Subcutaneous adipose tissue (tissue), 4 donors: ENCODE measurements around the gene AGAP1. TPM values are rescaled to one million over a fixed set of nuclear protein-coding genes. Genes with fewer than 3 reads are reported as not detected.

Source experiments
- CTCF ChIP-seq: fragments of 450-650 bp; IDR thresholded peaks from one replicate; pipeline ENCODE4 v1.5.1; 2016; ENCODE audit warnings: low read depth, mild to moderate bottlenecking, control low read depth, antibody characterized with exemption, moderate library complexity
- total RNA-seq, 4 donors: library from RNA; depleted of rRNA; stranded (reverse); fragments of >200 nt; gene quantifications; one replicate each; pipeline ENCODE4 v1.1.0, GENCODE V29; 2016

Gene AGAP1
- total RNA-seq, 4 donors from 2014 or later = 13.6 to 26.3 (median 23.6) TPM

- no peak for TF ChIP-seq CTCF
These were observed 108.3 kb downstream of the AGAP1 start for GRCh38 chr2:235601960-235602704.

DNA sequence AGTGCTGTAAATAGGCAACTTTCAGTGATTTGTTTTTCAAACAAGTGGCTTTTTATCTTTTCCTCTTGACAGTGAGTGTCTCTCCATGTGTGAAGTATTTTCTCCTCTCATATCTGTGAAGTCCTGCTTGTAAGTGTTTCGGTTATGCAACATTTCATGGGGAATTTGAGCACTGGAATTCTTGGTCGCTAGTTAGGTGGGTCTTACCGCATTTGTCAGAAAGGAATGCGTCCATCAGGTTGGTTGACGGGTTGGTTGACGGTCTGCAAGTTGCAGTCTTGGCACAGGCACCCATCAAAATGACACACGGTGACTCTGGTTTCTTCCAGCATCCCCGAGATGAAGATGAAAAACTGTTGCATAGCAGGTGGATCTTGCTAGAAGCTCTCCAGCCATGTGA, 109.8 kb downstream of the AGAP1 start:
- no peak for TF ChIP-seq CTCF

DNA sequence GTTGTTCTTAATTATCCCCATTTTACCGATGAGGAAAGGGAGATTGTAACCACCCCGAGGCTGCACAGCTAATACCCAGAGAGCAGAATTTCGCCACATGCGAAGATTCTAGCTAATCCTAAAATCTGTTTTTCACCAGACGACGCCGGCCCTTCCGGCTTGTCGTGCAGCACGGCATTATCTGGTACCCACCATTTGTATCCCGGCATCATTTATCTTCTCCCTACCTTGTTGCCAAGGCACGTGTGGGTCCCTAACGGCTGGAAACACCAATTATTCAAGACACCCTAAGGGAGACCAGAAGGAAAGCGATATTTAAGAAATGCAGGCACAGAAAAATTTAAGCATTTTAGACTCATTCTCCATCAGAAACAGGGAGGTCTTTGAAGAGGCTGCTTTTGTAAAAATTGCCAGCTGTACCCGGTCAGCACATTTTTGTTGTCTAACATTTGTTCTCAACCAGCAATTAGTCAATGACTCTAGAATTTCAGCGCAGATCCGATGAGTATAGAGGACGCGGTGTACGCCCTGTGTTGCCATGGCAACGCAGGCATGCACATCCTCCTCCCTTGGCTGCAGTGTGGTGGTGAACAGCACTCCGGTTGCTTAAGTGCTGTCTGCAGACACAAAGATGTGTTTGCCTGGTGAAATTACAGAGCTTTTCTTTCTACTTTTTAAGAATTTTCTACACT, 111.6 kb downstream of the AGAP1 start:
- TF ChIP-seq CTCF = no peak

- no peak for TF ChIP-seq CTCF
These were observed 112.3 kb downstream of the AGAP1 start for GRCh38 chr2:235606004-235606715.

GRCh38 chr2:235607546-235608199, 113.8 kb downstream of the AGAP1 start:
- no peak for TF ChIP-seq CTCF

DNA sequence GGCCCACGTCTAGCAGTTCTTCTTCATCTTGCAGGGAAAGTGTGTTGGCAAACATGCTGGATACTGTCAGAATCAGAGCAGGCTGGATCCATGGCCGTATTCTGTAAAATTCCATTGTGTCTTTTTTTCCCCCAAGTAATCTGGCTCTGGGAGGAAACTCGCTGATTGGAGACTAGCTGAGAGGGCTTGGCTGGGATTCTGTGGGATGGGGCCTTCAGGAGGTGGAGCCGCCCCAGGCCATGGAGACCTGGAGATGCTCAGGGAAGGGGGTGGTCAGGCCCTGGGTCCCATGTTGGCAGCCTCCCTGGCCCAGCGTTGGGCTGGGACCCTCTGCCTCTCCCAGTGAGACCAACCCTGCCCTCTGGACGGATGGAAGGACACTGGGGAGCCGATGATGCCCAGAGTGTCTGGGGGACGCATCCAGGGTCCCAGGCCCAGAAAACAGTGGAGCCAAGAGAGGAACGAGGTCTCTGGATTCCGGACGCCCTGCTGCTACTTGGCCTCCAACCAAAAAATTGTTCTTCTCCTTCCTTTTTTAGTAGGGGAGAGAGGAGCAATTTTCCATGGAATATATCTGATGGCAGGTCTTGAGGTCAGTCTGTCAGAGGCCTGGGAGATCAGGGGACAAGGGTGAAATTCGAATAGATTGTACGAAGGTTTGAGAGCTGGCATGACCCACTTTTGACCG, 114.5 kb downstream of the AGAP1 start:
- TF ChIP-seq CTCF = no peak
